GM18867 (cell line): ENCODE measurements around the gene ZNF654.
"Not testable (repeated sequence)": the region's sequence is repeated elsewhere in the genome, so short reads cannot be mapped to it uniquely, and the experiment has no call there.

Experiments
- ATAC-seq: cut with Tn5 transposase; IDR thresholded peaks from one replicate; pipeline ENCODE4 v1.9.1; 2021; ENCODE audit warnings: mild to moderate bottlenecking, moderate library complexity; ENCODE audit not compliant: unreplicated experiment

ZNF654 gene

DNA sequence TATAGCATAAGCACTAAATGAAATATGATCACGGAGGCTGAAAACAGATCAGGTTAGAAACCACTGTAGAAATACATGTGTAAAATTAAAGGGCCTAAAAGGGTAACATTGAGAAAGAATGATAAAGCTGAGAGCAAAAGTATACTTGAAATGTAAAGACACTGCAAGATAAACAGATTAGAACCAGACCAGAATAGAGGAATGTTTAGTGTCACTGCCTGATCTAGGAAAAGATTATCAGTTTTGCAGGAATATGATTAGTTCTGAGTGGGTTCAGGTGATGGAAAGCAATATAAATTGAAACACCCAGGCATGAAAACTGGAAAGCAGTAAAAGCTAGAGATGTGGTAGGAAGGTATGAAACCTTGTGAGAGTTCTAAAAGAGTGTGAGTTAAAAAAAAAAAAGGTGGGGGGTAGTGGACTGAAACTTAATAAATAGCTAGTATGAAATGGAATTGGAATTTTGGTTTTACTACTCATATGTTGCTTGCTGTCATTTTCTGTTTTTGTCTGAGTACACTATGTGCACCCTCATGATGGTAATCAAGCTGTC is 74.7 kb downstream of the ZNF654 start:
- ATAC-seq, result no peak

DNA sequence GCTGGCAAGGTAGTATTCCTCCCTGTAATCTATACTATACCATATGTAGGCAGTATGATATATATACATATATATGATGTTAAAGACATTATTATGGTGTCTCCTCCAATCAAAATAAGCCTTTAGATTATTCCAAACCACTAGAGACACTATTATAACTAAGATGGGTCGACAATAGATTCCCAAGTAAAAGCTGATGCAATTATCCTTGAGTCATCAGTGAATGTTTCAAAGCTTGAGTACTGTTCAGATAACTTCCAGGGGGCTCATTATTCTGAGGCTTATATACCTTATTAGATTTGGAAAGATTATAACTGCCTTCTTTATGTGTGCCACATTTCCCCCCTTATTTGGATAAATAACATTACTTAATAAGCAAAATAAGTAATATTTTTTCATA is 78.8 kb downstream of the ZNF654 start:
- no peak for ATAC-seq

- ATAC-seq, result peak; percentile 28
These were observed 82.5 kb downstream of the ZNF654 start for GRCh38 chr3:88141458-88142083.

DNA sequence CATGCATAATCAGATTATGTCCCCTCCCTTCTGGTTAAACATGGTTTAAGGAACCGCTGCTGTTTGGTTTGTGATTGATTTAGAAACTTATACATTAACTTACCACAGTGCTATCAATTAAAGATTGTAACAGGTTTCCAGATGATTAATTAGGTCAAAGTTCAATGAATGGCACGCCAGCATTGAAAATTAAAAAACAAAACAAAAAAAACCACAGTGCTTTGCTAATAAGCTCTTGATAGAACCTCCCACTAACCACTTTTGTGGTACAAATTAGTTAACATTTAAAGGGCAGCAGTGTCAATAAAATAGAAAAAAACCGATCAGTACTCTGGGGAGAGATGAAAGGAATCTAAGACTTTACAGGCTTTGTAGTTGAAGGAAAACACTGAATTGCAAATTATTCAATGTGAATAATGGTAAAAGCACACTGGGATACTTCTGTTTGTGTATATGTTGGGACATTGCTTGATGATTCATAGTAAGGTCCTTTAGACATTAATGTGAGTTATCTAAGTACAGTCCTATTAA is 83.1 kb downstream of the ZNF654 start:
- ATAC-seq, result peak; percentile 63

GRCh38 chr3:88147261-88147660 is 88.2 kb downstream of the ZNF654 start:
- ATAC-seq, result no peak

GRCh38 chr3:88148651-88149050 is 89.6 kb downstream of the ZNF654 start:
- no peak for ATAC-seq

DNA sequence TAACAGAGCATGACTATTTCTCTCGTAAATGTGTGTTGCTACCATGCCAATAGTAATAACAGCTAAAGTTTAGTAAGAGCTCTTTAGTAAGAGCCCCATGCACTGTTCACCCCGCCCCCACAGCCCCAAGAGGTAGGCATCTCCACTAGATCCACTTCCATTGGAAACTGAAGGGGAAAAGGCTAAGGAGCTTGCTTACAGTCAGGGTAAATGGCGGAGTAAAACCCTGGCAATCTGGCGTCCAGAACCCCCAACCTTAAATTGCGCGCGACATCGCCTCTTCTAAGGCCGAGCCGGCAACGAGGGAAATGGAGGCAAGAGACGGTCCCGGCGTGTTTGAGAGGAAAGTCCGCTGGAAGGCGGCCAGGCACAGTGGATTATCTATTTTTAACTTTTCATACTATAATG is 90.0 kb downstream of the ZNF654 start:
- peak; percentile 13 for ATAC-seq

GRCh38 chr3:88149509-88150362 is 90.7 kb downstream of the ZNF654 start, which contains the start of gene C3orf38:
Gene C3orf38 (plus strand): TSS chr3:88149959. CDS start chr3:88150053, 94 bp downstream.
- peak; percentile 82 for ATAC-seq

DNA sequence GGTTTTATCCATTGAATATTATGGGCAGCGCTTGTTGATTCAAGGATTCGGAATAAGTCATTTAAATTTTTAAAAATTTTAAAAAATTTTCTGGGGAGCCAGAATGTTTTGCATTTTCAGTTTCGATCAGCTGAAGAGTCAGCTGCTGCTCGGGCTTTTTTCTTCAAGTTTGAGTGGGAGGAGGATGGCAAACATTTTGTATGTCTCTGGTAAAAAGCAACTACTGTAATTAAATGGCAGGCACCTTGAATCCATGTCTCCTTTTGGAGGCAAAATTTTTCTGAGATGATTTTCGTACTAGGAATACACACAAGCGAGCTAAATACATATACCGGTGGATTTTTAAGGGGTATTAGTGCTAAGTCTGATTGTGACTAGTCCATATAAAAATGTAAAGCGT is 91.3 kb downstream of the ZNF654 start:
- ATAC-seq, result peak; percentile 40

DNA sequence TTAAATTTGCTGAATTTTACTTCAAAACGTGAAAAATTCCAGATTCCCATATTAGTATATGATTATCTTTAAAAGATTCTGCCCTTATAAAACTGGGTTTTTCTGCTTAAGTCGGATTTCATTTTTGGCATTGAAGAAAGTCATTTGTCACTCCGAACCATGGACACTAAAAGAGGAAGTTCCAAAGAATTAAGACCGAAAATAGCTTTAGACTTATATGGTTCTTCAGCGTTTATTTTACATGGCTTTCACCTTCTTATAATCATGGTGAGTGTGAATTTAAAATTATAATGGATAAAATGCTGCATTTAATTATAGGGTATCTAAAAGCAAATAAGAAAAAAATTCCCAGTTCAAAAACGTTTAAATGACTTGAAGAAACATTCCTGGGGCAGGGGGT is 91.8 kb downstream of the ZNF654 start:
- no peak for ATAC-seq

DNA sequence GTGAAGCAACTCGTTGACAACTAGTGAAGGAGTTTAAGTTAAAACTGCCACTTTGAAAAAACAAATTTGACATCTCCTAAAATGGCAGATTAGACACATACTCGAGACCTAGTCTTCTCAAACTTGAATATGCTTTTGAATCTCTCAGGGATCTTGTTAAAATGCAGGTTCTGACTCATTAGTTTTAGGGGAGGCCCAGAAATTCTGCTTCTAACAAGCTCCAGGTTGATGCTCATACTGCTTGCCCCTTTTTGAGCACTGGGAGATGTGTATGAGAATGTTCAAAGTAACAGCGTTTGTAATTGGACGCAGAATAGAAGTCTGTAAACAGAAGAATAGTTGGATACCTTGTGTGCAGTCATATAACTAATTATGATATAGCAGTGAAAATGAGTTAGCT is 92.3 kb downstream of the ZNF654 start:
- ATAC-seq, result no peak

- ATAC-seq, result no peak
These were observed 93.8 kb downstream of the ZNF654 start for GRCh38 chr3:88152841-88153240.

DNA sequence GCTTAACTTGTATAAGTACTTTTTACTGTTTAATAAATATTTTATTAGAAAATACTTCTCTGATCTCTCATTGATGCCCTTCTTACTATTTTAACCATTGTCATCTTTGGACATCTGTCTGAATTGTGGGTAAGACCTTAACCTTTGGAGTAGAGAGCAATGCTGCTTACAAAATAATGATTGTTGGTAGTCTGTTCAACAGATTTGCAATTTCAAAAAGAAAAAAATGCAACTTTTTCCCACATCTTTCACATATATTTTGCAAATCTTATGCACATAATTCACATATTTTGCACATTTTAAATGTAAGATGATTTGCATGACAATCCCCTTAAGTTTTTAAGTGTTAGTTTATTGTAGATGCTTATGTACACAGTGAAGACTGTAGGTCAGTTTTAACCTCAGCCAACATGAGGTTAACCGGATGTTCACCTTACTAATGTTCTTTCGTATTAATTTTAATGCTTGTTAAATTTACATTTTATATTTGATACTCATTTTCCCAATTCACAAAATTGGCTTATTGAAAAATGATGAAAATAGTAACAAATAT is 107.4 kb downstream of the ZNF654 start:
- ATAC-seq, result no peak

GRCh38 chr3:88167173-88167572 is 108.1 kb downstream of the ZNF654 start:
- no peak for ATAC-seq

DNA sequence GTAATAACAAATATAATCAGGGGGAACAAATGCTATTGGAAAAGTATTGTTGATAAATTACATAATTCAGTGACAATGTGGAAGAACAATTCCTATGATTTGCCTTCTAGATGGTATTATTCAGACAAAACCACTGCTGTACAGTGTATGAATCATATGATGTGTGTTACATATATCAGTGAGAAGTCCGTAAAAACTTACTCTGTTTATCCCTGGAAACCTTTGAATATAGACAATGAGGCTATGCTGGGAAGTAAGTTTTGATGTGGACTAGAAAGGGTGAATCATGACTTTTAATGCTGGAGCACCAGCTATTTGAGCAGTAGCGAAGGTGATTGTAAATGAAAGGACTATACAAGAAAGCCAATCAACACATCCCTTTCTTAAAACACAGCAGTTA is 108.6 kb downstream of the ZNF654 start:
- no peak for ATAC-seq

DNA sequence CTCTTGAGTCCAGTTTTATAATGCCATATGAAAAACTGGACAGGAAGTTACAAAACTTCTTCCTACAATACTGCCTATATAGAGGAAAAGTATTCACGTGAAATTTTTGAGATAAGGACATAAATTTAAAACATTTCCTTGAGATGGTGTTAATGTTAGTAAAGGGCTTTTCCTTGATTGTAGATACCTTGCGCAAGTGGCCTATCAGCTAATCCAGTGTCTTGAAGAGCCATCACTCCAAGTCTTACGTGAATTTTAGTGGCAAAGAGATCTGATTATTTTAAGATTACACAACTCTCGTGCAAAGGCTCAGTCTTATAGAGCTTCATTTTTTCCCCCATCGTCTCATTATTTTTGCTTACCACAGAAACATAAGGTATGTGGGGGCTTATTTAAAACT is 109.1 kb downstream of the ZNF654 start:
- no peak for ATAC-seq

GRCh38 chr3:88180398-88180999 is 121.4 kb downstream of the ZNF654 start:
- ATAC-seq, result peak; percentile 85

- ATAC-seq, result not testable (repeated sequence)
These were observed 123.3 kb downstream of the ZNF654 start for GRCh38 chr3:88182165-88182918.

DNA sequence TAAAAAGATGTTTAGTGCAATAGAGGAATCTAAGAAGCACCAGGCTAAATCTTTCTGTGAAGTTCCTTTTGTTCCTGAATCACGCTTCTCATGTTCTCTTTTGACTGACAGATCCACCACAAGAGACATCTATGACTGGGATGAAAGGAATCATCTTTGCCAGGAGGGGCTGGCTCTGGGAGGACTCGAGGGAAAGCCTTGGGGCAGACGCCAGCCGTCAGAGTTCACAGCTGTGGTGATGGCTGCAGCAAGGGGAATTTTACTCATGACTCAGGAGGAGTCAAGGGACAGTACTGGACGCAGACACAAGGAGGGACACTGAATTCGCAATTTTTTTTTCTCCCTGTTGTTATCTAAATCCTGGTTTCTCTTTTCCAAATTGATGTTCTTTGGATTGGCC is 129.4 kb downstream of the ZNF654 start:
- ATAC-seq, result no peak

- ATAC-seq, result peak; percentile 90
These were observed 130.3 kb downstream of the ZNF654 start for GRCh38 chr3:88189361-88189810.
